H1 (cell line): ENCODE data around the gene GASK1B. TPM values are rescaled to one million over a fixed set of nuclear protein-coding genes. Genes with fewer than 3 reads are reported as not detected.

ENCODE experiments used
- EP300 ChIP-seq, 2 experiments: IDR thresholded peaks; 1 replicate in 1 of 2; 2 replicates in 1 of 2; pipeline ENCODE4 v1.6.1; 2011 to 2012; ENCODE audit warnings: low read depth in 2 of 2, low read length in 2 of 2, mild to moderate bottlenecking in 2 of 2, borderline replicate concordance in 1 of 2, inconsistent platforms in 1 of 2, moderate library complexity in 1 of 2
- HDAC2 ChIP-seq, 2 experiments: fragments of 300-600 bp in 1 of 2; sonication (generic) in 1 of 2; IDR thresholded peaks; 2 replicates each; pipeline ENCODE4 v1.6.1; 2011 to 2012; ENCODE audit warnings: low read depth in 2 of 2, low read length in 2 of 2, mild to moderate bottlenecking in 2 of 2, moderate library complexity in 2 of 2, borderline replicate concordance in 1 of 2, inconsistent platforms in 1 of 2
- NRF1 ChIP-seq: IDR thresholded peaks from 2 replicates; pipeline ENCODE4 v1.6.1; 2011; ENCODE audit warnings: mild to moderate bottlenecking, low read depth, low read length, improper control_type of control experiment
- POU5F1 ChIP-seq: IDR thresholded peaks from 2 replicates; pipeline ENCODE4 v1.6.1; 2011; ENCODE audit warnings: low read depth, mild to moderate bottlenecking, low read length, moderate library complexity
- SIX5 ChIP-seq: IDR thresholded peaks from 2 replicates; pipeline ENCODE4 v1.6.1; 2011; ENCODE audit warnings: mild to moderate bottlenecking, low read depth, low read length
- SP4 ChIP-seq: IDR thresholded peaks from 2 replicates; pipeline ENCODE4 v1.6.1; 2012; ENCODE audit warnings: low read length, inconsistent platforms
- TCF12 ChIP-seq: IDR thresholded peaks from 2 replicates; pipeline ENCODE4 v1.6.1; 2011; ENCODE audit warnings: low read depth, mild to moderate bottlenecking, low read length
- TEAD4 ChIP-seq: IDR thresholded peaks from 2 replicates; pipeline ENCODE4 v1.6.1; 2012; ENCODE audit warnings: low read depth, low read length, inconsistent platforms, mixed read lengths
- polyA plus RNA-seq, 7 experiments: library from polyadenylated mRNA; depleted of rRNA in 3 of 7; stranded (reverse) in 5 of 7; unstranded in 2 of 7; fragments of >200 nt in 5 of 7; fragments of 200-250 nt in 2 of 7; gene quantifications; 1 replicate in 5 of 7; 2 replicates in 1 of 7; 4 replicates in 1 of 7; pipeline versions ENCODE4 v1.2.1 to v1.2.3, GENCODE V29; 2011 to 2013; ENCODE audit warnings: missing spikeins in 2 of 7, mixed read lengths in 2 of 7
- total RNA-seq: library from RNA; stranded (reverse); fragmentation: NEBNext Ultra II Directional; extraction: Animal tissue kit (Norgen Biotek cat#: 25700); gene quantifications from 2 replicates; pipeline ENCODE4 v1.2.1, GENCODE V29; 2021
- TF ChIP-seq, protein P1 (sequence below): fragments of 300-600 bp; sonication (generic); IDR thresholded peaks from 2 replicates; pipeline ENCODE4 v1.7.1; 2012; ENCODE audit warnings: low read length, moderate library complexity, mild to moderate bottlenecking, inconsistent platforms; ENCODE audit not compliant: insufficient replicate concordance
- TF ChIP-seq, protein P2 (sequence below): IDR thresholded peaks from 2 replicates; pipeline ENCODE4 v1.6.1; 2012; ENCODE audit warnings: inconsistent platforms
- TF ChIP-seq, protein P3 (sequence below): IDR thresholded peaks from 2 replicates; pipeline ENCODE4 v1.6.1; 2012; ENCODE audit warnings: inconsistent platforms

Gene GASK1B
- total and polyA plus RNA-seq, 2 of the 8 experiments (the other 6 are each of a cell fraction or from before 2014, with no cell fraction given): not detected

DNA sequence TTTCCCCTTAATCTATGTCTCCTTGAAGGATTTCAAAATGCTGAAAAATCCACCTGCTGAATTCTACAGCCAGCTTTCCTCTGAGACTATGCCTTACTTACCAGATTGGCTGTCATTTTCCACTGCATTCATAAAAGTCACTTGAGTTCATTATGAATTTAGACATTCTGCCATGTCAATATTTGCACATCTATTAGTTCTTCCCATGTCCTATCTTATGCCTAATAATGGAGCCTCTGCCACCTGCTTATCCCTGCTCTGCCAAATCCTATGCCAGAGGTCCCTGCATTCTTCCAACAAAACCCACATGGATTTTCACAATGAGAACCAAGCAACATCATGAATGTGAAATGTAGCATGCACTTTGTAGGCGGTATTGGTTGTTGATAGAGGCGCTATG, 42.6 kb downstream of the GASK1B start (continued):
- TF ChIP-seq, protein P1, sequence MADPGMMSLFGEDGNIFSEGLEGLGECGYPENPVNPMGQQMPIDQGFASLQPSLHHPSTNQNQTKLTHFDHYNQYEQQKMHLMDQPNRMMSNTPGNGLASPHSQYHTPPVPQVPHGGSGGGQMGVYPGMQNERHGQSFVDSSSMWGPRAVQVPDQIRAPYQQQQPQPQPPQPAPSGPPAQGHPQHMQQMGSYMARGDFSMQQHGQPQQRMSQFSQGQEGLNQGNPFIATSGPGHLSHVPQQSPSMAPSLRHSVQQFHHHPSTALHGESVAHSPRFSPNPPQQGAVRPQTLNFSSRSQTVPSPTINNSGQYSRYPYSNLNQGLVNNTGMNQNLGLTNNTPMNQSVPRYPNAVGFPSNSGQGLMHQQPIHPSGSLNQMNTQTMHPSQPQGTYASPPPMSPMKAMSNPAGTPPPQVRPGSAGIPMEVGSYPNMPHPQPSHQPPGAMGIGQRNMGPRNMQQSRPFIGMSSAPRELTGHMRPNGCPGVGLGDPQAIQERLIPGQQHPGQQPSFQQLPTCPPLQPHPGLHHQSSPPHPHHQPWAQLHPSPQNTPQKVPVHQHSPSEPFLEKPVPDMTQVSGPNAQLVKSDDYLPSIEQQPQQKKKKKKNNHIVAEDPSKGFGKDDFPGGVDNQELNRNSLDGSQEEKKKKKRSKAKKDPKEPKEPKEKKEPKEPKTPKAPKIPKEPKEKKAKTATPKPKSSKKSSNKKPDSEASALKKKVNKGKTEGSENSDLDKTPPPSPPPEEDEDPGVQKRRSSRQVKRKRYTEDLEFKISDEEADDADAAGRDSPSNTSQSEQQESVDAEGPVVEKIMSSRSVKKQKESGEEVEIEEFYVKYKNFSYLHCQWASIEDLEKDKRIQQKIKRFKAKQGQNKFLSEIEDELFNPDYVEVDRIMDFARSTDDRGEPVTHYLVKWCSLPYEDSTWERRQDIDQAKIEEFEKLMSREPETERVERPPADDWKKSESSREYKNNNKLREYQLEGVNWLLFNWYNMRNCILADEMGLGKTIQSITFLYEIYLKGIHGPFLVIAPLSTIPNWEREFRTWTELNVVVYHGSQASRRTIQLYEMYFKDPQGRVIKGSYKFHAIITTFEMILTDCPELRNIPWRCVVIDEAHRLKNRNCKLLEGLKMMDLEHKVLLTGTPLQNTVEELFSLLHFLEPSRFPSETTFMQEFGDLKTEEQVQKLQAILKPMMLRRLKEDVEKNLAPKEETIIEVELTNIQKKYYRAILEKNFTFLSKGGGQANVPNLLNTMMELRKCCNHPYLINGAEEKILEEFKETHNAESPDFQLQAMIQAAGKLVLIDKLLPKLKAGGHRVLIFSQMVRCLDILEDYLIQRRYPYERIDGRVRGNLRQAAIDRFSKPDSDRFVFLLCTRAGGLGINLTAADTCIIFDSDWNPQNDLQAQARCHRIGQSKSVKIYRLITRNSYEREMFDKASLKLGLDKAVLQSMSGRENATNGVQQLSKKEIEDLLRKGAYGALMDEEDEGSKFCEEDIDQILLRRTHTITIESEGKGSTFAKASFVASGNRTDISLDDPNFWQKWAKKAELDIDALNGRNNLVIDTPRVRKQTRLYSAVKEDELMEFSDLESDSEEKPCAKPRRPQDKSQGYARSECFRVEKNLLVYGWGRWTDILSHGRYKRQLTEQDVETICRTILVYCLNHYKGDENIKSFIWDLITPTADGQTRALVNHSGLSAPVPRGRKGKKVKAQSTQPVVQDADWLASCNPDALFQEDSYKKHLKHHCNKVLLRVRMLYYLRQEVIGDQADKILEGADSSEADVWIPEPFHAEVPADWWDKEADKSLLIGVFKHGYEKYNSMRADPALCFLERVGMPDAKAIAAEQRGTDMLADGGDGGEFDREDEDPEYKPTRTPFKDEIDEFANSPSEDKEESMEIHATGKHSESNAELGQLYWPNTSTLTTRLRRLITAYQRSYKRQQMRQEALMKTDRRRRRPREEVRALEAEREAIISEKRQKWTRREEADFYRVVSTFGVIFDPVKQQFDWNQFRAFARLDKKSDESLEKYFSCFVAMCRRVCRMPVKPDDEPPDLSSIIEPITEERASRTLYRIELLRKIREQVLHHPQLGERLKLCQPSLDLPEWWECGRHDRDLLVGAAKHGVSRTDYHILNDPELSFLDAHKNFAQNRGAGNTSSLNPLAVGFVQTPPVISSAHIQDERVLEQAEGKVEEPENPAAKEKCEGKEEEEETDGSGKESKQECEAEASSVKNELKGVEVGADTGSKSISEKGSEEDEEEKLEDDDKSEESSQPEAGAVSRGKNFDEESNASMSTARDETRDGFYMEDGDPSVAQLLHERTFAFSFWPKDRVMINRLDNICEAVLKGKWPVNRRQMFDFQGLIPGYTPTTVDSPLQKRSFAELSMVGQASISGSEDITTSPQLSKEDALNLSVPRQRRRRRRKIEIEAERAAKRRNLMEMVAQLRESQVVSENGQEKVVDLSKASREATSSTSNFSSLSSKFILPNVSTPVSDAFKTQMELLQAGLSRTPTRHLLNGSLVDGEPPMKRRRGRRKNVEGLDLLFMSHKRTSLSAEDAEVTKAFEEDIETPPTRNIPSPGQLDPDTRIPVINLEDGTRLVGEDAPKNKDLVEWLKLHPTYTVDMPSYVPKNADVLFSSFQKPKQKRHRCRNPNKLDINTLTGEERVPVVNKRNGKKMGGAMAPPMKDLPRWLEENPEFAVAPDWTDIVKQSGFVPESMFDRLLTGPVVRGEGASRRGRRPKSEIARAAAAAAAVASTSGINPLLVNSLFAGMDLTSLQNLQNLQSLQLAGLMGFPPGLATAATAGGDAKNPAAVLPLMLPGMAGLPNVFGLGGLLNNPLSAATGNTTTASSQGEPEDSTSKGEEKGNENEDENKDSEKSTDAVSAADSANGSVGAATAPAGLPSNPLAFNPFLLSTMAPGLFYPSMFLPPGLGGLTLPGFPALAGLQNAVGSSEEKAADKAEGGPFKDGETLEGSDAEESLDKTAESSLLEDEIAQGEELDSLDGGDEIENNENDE: no peak
- TF ChIP-seq TCF12 (no peak), NRF1 (no peak), EP300 (IDR thresholded peaks at IDR 0.05; ENCODE audit: borderline replicate concordance in 1 of 2, low read depth in 2 of 2, low read length in 2 of 2) (no peak), TEAD4 (no peak), SP4 (no peak), POU5F1 (no peak), SIX5 (no peak), HDAC2 (IDR thresholded peaks at IDR 0.05; ENCODE audit: borderline replicate concordance in 1 of 2, low read depth in 2 of 2, low read length in 2 of 2) (no peak)
- TF ChIP-seq, protein P2, sequence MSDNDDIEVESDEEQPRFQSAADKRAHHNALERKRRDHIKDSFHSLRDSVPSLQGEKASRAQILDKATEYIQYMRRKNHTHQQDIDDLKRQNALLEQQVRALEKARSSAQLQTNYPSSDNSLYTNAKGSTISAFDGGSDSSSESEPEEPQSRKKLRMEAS: no peak
- TF ChIP-seq, protein P3, sequence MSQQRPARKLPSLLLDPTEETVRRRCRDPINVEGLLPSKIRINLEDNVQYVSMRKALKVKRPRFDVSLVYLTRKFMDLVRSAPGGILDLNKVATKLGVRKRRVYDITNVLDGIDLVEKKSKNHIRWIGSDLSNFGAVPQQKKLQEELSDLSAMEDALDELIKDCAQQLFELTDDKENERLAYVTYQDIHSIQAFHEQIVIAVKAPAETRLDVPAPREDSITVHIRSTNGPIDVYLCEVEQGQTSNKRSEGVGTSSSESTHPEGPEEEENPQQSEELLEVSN: no peak
